Measurements from ENCODE around the gene VPS35.

VPS35 gene

DNA sequence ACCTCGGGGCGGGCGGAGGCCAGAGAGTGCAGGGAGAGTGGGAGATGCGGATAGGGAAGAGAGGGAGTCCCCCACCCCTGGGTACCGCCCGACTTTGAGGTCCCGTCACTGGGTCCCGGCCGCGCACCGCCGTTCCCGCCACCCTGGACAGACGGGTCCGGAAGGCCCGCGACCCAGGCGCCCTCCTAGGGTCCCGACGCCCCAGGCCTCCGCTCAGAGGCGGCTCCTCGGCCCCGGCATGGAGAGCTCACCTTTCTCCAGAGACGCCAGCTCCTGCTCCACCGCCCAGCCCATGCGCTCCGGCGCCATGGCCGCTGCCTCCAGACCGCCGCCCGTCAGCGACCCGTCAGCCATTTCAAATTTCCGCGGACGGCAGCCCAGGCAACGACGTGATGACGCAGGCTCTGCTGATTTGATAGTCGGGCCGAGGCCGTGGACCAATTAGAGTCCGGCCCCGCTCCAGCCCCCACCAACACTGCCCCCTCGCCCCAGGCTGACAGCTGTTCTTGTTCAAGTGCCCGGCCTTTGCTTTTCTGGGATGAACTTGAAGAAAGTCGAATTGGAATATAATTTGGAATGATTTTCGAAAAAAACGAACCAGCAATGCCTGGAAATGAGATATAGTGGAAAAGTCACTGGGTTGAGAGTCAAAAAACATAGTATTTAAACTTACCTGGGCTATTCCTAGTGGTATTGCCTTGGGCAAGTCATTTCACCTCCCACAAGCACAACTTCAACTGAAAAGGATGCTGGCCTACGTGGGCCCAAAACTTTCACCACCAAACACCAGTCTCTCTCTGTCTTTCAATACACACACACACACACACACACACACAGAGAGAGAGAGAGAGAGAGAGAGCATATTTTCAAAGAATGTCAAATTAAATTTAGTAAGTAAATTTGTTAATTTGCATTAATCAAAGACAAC, 67.7 kb downstream of the VPS35 start, which contains the start of gene SHCBP1 (continued):
- TF ChIP-seq, protein P1, sequence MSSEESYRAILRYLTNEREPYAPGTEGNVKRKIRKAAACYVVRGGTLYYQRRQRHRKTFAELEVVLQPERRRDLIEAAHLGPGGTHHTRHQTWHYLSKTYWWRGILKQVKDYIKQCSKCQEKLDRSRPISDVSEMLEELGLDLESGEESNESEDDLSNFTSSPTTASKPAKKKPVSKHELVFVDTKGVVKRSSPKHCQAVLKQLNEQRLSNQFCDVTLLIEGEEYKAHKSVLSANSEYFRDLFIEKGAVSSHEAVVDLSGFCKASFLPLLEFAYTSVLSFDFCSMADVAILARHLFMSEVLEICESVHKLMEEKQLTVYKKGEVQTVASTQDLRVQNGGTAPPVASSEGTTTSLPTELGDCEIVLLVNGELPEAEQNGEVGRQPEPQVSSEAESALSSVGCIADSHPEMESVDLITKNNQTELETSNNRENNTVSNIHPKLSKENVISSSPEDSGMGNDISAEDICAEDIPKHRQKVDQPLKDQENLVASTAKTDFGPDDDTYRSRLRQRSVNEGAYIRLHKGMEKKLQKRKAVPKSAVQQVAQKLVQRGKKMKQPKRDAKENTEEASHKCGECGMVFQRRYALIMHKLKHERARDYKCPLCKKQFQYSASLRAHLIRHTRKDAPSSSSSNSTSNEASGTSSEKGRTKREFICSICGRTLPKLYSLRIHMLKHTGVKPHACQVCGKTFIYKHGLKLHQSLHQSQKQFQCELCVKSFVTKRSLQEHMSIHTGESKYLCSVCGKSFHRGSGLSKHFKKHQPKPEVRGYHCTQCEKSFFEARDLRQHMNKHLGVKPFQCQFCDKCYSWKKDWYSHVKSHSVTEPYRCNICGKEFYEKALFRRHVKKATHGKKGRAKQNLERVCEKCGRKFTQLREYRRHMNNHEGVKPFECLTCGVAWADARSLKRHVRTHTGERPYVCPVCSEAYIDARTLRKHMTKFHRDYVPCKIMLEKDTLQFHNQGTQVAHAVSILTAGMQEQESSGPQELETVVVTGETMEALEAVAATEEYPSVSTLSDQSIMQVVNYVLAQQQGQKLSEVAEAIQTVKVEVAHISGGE (tag by site-specific recombination; conservative IDR thresholded peaks at IDR 0.05; ENCODE audit: low read depth) = peak; percentile 38; the same call in 1 of the 2 replicates
- TF ChIP-seq ZSCAN30 (tag by site-specific recombination; IDR thresholded peaks at IDR 0.05) = peak; percentile 40; the same call in 1 of the 2 replicates
- TF ChIP-seq REPIN1 (tag by site-specific recombination; IDR thresholded peaks at IDR 0.05; ENCODE audit: low read depth) = no peak
- peak; percentile 85 for TF ChIP-seq ZXDB (tag by site-specific recombination; IDR thresholded peaks at IDR 0.05)
- TF ChIP-seq, protein P2, sequence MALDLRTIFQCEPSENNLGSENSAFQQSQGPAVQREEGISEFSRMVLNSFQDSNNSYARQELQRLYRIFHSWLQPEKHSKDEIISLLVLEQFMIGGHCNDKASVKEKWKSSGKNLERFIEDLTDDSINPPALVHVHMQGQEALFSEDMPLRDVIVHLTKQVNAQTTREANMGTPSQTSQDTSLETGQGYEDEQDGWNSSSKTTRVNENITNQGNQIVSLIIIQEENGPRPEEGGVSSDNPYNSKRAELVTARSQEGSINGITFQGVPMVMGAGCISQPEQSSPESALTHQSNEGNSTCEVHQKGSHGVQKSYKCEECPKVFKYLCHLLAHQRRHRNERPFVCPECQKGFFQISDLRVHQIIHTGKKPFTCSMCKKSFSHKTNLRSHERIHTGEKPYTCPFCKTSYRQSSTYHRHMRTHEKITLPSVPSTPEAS (tag by site-specific recombination; IDR thresholded peaks at IDR 0.05) = no peak
- TF ChIP-seq ZNF24 (tag by site-specific recombination; IDR thresholded peaks at IDR 0.05) = 0 out of 2 replicates have a peak, but pooled peaks have one; percentile 55
- TF ChIP-seq, protein P3, sequence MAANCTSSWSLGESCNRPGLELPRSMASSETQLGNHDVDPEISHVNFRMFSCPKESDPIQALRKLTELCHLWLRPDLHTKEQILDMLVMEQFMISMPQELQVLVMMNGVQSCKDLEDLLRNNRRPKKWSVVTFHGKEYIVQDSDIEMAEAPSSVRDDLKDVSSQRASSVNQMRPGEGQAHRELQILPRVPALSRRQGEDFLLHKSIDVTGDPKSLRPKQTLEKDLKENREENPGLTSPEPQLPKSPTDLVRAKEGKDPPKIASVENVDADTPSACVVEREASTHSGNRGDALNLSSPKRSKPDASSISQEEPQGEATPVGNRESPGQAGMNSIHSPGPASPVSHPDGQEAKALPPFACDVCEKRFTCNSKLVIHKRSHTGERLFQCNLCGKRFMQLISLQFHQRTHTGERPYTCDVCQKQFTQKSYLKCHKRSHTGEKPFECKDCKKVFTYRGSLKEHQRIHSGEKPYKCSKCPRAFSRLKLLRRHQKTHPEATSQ (tag by site-specific recombination; IDR thresholded peaks at IDR 0.05) = 0 out of 2 replicates have a peak, but pooled peaks have one; percentile 73
- TF ChIP-seq KLF8 (tag by site-specific recombination; IDR thresholded peaks at IDR 0.05) = peak; percentile 26; the same call in 1 of the 2 replicates
- TF ChIP-seq SP7 (tag by site-specific recombination; IDR thresholded peaks at IDR 0.05) = peak; percentile 62; the same call in 1 of the 2 replicates
- TF ChIP-seq ZEB2 (tag by site-specific recombination; IDR thresholded peaks at IDR 0.05) = 0 out of 2 replicates have a peak, but pooled peaks have one; percentile 48
- TF ChIP-seq ZNF660 (tag by site-specific recombination; IDR thresholded peaks at IDR 0.05) = peak; percentile 62; the same call in 1 of the 2 replicates
- TF ChIP-seq ZNF658 (tag by site-specific recombination; IDR thresholded peaks at IDR 0.05) = no peak
- peak; percentile 54; the same call in 1 of the 2 replicates for TF ChIP-seq ZNF600 (tag by site-specific recombination; IDR thresholded peaks at IDR 0.05)
- peak; percentile 75 for TF ChIP-seq KLF1 (tag by site-specific recombination; IDR thresholded peaks at IDR 0.05)
- TF ChIP-seq, protein P4, sequence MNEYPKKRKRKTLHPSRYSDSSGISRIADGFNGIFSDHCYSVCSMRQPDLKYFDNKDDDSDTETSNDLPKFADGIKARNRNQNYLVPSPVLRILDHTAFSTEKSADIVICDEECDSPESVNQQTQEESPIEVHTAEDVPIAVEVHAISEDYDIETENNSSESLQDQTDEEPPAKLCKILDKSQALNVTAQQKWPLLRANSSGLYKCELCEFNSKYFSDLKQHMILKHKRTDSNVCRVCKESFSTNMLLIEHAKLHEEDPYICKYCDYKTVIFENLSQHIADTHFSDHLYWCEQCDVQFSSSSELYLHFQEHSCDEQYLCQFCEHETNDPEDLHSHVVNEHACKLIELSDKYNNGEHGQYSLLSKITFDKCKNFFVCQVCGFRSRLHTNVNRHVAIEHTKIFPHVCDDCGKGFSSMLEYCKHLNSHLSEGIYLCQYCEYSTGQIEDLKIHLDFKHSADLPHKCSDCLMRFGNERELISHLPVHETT (tag by site-specific recombination; IDR thresholded peaks at IDR 0.05) = 0 out of 2 replicates have a peak, but pooled peaks have one; percentile 38
- peak; percentile 73 for TF ChIP-seq ZNF629 (tag by site-specific recombination; IDR thresholded peaks at IDR 0.05)
- TF ChIP-seq ZNF19 (tag by site-specific recombination; IDR thresholded peaks at IDR 0.05; ENCODE audit: low read depth) = no peak
- peak; percentile 28; the same call in 1 of the 2 replicates for TF ChIP-seq OSR2 (tag by site-specific recombination; IDR thresholded peaks at IDR 0.05)
- TF ChIP-seq, protein P5, sequence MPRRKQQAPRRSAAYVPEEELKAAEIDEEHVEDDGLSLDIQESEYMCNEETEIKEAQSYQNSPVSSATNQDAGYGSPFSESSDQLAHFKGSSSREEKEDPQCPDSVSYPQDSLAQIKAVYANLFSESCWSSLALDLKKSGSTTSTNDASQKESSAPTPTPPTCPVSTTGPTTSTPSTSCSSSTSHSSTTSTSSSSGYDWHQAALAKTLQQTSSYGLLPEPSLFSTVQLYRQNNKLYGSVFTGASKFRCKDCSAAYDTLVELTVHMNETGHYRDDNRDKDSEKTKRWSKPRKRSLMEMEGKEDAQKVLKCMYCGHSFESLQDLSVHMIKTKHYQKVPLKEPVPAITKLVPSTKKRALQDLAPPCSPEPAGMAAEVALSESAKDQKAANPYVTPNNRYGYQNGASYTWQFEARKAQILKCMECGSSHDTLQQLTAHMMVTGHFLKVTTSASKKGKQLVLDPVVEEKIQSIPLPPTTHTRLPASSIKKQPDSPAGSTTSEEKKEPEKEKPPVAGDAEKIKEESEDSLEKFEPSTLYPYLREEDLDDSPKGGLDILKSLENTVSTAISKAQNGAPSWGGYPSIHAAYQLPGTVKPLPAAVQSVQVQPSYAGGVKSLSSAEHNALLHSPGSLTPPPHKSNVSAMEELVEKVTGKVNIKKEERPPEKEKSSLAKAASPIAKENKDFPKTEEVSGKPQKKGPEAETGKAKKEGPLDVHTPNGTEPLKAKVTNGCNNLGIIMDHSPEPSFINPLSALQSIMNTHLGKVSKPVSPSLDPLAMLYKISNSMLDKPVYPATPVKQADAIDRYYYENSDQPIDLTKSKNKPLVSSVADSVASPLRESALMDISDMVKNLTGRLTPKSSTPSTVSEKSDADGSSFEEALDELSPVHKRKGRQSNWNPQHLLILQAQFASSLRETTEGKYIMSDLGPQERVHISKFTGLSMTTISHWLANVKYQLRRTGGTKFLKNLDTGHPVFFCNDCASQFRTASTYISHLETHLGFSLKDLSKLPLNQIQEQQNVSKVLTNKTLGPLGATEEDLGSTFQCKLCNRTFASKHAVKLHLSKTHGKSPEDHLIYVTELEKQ (tag by site-specific recombination; IDR thresholded peaks at IDR 0.05; ENCODE audit: borderline replicate concordance) = no peak
- peak; percentile 73; the same call in 1 of the 2 replicates for TF ChIP-seq KLF16 (tag by site-specific recombination; IDR thresholded peaks at IDR 0.05)
- TF ChIP-seq SP2 (tag by site-specific recombination; IDR thresholded peaks at IDR 0.05) = peak; percentile 68
- TF ChIP-seq YY1 (tag by site-specific recombination; IDR thresholded peaks at IDR 0.05) = peak; percentile 93
- no peak for TF ChIP-seq ZNF169 (tag by site-specific recombination; IDR thresholded peaks at IDR 0.05)
